ENCODE measurements around the gene CCDC68.

Gene CCDC68

GRCh38 chr18:54875063-54875462, 84.2 kb downstream of the CCDC68 start:
- TF ChIP-seq CTCF (IDR thresholded peaks at IDR 0.05; ENCODE audit: insufficient read depth, low read length, poor library complexity, severe bottlenecking) = no peak
- H3K36me3 ChIP-seq (ENCODE audit: control insufficient read depth, insufficient read depth, low read length) = no peaks in the 10 kb centered on the region
- H3K4me3 ChIP-seq (replicated peaks; ENCODE audit: low read depth, low read length) = no peak overlapping the region
- DNase-seq (ENCODE audit: extremely low read depth, insufficient read length) = no peak
- no peaks in the 10 kb centered on the region for H3K27me3 ChIP-seq (replicated peaks; ENCODE audit: control insufficient read depth, insufficient read depth, low read length)

- no peak for TF ChIP-seq CTCF (IDR thresholded peaks at IDR 0.05; ENCODE audit: insufficient read depth, low read length, poor library complexity, severe bottlenecking)
- DNase-seq (ENCODE audit: extremely low read depth, insufficient read length) = no peak
- no peak overlapping the region for H3K4me3 ChIP-seq (replicated peaks; ENCODE audit: low read depth, low read length)
- no peaks in the 10 kb centered on the region for H3K27me3 ChIP-seq (replicated peaks; ENCODE audit: control insufficient read depth, insufficient read depth, low read length)
- no peaks in the 10 kb centered on the region for H3K36me3 ChIP-seq (ENCODE audit: control insufficient read depth, insufficient read depth, low read length)
These were observed 85.4 kb downstream of the CCDC68 start for GRCh38 chr18:54873884-54874255.

- Histone ChIP-seq H3K36me3 (ENCODE audit: control insufficient read depth, insufficient read depth, low read length) (no peaks in the 10 kb centered on the region), H3K27me3 (replicated peaks; ENCODE audit: control insufficient read depth, insufficient read depth, low read length) (no peaks in the 10 kb centered on the region), H3K4me3 (replicated peaks; ENCODE audit: low read depth, low read length) (no peak overlapping the region)
- DNase-seq (ENCODE audit: extremely low read depth, insufficient read length) = no peak
- no peak for TF ChIP-seq CTCF (IDR thresholded peaks at IDR 0.05; ENCODE audit: insufficient read depth, low read length, poor library complexity, severe bottlenecking)
These were observed 86.6 kb downstream of the CCDC68 start for GRCh38 chr18:54872681-54873080.

- Histone ChIP-seq H3K36me3 (ENCODE audit: control insufficient read depth, insufficient read depth, low read length) (no peaks in the 10 kb centered on the region), H3K4me3 (replicated peaks; ENCODE audit: low read depth, low read length) (no peak overlapping the region), H3K27me3 (replicated peaks; ENCODE audit: control insufficient read depth, insufficient read depth, low read length) (no peaks in the 10 kb centered on the region)
- DNase-seq (ENCODE audit: extremely low read depth, insufficient read length) = no peak
- TF ChIP-seq CTCF (IDR thresholded peaks at IDR 0.05; ENCODE audit: insufficient read depth, low read length, poor library complexity, severe bottlenecking) = no peak
These were observed 88.0 kb downstream of the CCDC68 start for GRCh38 chr18:54871231-54871630.

- no peak for TF ChIP-seq CTCF (IDR thresholded peaks at IDR 0.05; ENCODE audit: insufficient read depth, low read length, poor library complexity, severe bottlenecking)
- Histone ChIP-seq H3K4me3 (replicated peaks; ENCODE audit: low read depth, low read length) (no peak overlapping the region), H3K27me3 (replicated peaks; ENCODE audit: control insufficient read depth, insufficient read depth, low read length) (no peaks in the 10 kb centered on the region), H3K36me3 (ENCODE audit: control insufficient read depth, insufficient read depth, low read length) (no peaks in the 10 kb centered on the region)
- DNase-seq (ENCODE audit: extremely low read depth, insufficient read length) = no peak
These were observed 92.1 kb downstream of the CCDC68 start for GRCh38 chr18:54867131-54867530.

- no peak for TF ChIP-seq CTCF (IDR thresholded peaks at IDR 0.05; ENCODE audit: insufficient read depth, low read length, poor library complexity, severe bottlenecking)
- H3K4me3 ChIP-seq (replicated peaks; ENCODE audit: low read depth, low read length) = no peak overlapping the region
- H3K27me3 ChIP-seq (replicated peaks; ENCODE audit: control insufficient read depth, insufficient read depth, low read length) = no peaks in the 10 kb centered on the region
These were observed 98.3 kb downstream of the CCDC68 start for GRCh38 chr18:54860941-54861340.

More at GRCh38 chr18:54860941-54861340, 98.3 kb downstream of the CCDC68 start:
- no peak for DNase-seq (ENCODE audit: extremely low read depth, insufficient read length)
- H3K36me3 ChIP-seq (ENCODE audit: control insufficient read depth, insufficient read depth, low read length) = no peaks in the 10 kb centered on the region
